ENCODE data around the gene SLC29A2.

The SLC29A2 gene, protein sequence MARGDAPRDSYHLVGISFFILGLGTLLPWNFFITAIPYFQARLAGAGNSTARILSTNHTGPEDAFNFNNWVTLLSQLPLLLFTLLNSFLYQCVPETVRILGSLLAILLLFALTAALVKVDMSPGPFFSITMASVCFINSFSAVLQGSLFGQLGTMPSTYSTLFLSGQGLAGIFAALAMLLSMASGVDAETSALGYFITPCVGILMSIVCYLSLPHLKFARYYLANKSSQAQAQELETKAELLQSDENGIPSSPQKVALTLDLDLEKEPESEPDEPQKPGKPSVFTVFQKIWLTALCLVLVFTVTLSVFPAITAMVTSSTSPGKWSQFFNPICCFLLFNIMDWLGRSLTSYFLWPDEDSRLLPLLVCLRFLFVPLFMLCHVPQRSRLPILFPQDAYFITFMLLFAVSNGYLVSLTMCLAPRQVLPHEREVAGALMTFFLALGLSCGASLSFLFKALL

DNA sequence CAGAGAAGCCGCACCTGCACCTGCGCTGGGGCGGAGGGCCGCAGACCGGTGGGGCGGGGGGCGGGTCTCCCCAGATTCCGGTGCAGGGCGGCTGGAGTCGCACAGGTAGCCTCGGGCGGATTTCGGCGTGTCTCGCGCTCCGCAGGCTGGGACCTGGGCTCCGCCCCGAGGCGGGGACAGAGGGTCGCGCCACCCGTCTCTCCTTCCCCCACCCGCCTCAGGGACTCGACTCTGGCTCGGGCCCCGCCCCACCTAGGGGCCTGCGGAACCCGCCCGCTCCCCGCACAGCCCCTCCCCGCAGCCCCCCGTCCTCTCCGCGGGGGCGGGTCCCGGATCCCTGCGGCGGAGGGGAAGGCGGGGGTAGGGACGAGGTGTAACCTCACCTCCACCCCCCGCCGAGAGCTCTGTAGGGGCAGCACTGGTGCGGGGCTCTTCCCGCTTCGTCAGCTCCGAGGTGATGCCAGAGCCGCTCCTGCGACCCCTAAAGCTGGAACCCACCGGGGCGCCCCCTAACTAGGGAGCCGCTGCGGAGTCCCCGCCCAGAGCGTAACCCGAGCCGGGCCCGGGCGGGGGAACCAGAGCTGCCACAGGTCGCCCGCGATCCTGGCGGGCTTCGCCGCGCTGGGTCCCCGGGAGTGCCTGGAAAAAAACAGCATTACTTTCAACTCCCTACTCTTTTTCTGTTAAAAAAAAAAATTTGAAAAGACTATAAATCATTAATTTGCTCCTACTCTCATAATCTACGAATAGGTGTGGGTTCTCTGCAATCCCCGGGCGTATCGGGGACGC, at the start of gene SLC29A2:
Gene SLC29A2, minus strand, starts transcription at position 134 of the 789 bp plus-strand sequence. CDS start 169 bp downstream, outside the sequence.
- DNase-seq (ENCODE audit: low read depth) = peak; percentile 70

DNA sequence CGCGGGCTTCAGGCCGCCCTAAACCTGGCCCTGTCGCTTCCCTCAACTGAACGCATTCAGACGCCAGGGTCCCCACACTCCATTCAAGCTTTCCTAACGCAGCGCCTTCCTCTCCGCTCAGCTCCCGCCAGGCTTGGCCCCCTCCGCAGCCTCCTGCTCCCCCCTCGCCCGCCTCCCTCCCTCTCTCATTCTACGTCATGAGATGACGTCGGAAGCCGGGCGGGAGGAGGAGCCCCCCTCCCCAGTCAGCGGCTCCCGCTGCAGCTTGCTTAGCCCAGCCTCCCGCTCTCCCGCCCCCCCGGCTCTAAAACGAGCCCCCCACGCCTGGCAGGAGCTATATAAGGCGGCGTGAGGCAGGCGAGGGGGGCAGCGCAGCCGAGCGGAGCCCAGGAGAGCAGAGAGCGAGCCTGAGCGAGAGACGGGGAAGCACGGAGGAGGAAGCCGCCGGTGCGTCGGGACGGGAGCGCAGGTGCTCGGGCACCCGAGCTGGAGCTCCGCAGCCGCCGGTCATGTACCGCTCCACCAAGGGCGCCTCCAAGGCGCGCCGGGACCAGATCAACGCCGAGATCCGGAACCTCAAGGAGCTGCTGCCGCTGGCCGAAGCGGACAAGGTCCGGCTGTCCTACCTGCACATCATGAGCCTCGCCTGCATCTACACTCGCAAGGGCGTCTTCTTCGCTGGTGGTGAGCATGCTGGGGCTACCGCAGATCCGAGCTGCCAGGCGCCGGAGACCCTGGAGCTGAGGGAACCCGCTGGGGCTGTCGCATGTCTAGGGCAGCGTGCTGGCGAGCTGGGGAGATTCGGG, 49.3 kb upstream of the SLC29A2 start, which contains the start of gene NPAS4:
Gene NPAS4, plus strand, starts transcription at position 365 of the 806 bp plus-strand sequence. Its CDS starts 145 bp downstream, at position 510.
- DNase-seq (ENCODE audit: low read depth) = no peak

DNA sequence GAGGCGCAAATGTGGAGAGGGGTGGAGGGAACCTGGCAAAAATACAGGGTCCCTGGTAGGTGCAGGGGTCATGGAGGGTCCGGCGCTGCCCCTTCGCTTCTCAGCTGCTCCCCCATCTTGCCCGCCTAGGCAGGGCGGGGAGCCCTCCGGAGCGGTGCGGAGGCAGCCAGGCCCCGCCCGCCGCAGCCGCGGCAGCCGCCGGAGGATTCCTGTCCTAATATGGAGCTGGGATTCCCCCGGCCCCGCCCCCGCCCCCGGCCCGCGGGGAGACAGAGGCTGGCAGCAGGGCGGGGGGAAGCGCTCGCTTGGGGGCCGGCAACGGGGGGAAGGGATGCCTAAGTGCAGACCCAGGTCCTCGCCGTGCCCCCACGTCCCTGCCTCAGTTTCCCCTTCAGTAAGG, 48.3 kb upstream of the SLC29A2 start:
- no peak for DNase-seq (ENCODE audit: low read depth)

- no peak for DNase-seq (ENCODE audit: low read depth)
Observed at GRCh38 chr11:66418986-66419308, 47.4 kb upstream of the SLC29A2 start.

DNA sequence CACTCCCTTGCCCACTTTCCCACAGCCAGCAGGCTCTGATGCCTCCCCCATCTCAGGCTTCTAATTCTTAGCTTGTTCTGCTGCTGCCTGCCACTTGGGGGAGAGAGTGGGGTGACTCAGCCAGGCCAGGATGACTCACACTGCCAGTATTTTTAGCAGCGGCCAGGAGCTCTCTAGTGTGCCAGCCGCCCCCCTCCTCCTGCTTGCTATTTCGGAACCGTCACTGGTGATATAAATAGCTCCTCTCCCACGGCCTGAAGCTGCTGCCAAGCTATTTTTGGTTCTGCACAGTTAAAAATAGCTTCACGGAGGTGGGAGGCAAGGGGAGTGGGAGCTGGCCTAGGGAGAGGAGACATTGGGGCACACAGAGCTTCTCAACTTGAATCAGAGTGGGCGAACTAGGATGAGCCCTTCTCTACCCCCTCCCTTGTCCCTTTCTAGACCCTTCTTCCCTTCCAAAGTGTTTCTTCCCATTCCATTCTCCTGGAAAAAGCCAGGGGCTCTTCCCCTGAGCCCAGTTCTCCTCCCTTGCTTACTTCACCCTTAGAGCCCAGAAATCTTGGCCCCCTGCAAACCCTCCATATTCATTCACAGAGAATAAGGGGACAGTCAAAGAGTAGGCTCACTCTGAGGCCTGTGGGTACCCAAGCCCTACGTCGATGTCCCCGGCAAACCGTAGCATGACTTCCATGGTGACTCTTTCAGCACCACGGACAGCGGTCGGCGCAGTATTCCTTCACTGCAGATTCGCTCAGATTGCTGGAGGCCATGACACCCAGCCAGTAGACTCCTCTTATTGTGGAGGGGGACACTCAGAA, 46.8 kb upstream of the SLC29A2 start:
- no peak for DNase-seq (ENCODE audit: low read depth)

DNA sequence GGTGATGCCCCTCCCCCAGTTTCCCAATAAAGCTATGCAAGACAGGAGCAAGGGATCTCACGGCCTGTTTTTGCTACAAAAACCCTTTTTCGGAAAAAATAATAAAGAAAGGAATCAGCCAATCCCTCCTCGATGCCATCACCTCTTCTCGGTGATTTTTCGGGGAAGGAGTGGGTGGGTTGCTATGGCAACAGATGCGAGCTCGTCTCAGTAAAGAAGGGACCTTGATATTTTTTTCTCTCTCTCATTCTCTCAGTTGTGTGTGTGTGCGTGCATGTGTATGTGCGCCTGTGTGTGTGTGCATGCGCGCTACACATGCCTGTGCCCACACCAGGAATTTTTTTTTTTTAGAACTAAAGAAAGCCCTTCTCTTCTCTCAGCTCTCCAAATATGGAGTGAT, 45.4 kb upstream of the SLC29A2 start:
- DNase-seq (ENCODE audit: low read depth) = no peak

DNA sequence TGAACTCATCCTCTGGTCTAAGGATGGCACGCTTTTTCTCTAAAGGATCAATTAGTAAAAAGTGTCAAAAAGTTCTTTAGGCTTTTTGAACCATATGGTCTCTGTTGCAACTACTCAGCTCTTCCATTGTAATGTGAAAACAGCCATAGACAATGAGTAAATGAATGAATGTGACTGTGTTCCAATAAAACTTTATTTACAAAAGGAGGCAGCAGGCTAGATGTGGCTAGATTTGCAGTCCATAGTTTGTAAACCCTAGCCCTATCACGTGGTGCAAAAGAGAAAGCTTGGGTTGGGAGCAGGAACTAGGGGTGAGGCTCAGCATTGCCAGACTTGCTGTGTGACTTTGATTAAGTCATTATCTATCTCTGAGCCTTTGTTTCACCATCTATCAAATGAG, 43.9 kb upstream of the SLC29A2 start:
- DNase-seq (ENCODE audit: low read depth) = no peak

GRCh38 chr11:66414120-66414934, 42.8 kb upstream of the SLC29A2 start:
- no peak for DNase-seq (ENCODE audit: low read depth)

DNA sequence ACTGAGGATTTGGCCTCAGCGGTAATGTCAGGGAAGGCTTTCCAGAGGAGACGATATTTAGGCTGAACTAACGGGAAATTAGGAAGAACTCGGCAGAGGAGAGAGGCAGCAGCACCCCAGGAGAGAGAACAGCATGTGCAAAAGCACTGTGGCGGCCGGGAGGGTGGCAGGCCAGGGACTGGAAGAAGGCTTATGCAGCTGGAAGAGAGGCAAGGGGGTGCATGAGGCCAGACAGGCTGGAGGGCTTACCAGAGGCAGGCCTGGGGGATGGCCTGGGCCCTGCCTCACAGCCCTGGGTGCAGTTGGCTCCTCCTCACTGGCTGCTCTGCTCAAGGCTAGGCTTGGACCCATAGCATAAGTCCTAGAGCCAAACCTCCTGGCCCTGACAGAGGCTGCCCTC, 41.6 kb upstream of the SLC29A2 start:
- no peak for DNase-seq (ENCODE audit: low read depth)

GRCh38 chr11:66412110-66412509, 40.5 kb upstream of the SLC29A2 start:
- no peak for DNase-seq (ENCODE audit: low read depth)

DNA sequence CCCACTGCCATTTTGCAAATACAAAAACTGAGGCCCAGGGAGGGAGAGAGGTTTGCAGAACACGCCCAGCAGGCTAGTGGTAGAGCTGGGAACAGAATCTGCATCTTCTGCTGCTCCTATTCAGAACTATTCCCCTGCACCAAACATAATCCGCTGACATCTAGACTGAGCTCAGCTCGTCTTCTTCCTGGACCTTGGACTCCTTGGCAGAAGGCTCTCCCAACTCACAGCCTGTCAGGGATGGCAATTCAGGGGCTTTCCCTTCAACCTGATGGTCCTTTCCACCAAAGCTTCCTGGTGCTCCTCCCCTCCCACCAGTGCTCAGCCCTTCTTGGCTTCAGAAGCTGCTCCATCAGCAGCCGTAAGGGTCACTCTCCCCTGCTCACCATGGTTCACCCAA, 39.8 kb upstream of the SLC29A2 start:
- DNase-seq (ENCODE audit: low read depth) = no peak

- DNase-seq (ENCODE audit: low read depth) = no peak
Observed at GRCh38 chr11:66410191-66410590, 38.6 kb upstream of the SLC29A2 start.

GRCh38 chr11:66409226-66409625, 37.7 kb upstream of the SLC29A2 start:
- no peak for DNase-seq (ENCODE audit: low read depth)

GRCh38 chr11:66408488-66409214, 37.1 kb upstream of the SLC29A2 start:
- DNase-seq (ENCODE audit: low read depth) = peak; percentile 73

DNA sequence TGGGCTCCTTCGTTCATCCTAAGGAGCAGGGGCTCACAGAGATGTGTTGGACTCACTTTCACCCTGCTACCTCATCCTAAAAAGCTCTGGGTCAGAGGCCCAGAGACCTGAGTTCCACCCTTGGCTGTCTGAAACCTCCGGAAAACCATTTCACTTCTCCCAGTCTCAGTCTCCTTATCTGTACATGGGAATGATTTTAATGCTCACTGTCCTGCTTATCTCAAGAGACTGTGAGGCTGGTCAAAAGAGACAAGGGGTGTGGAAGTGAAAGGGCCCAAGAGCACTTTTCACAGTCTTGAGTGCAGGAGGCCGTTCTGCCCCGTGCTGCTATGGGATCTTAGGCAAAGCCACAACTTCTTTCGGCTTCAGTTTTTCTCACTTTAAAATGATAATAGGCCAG, 36.1 kb upstream of the SLC29A2 start:
- no peak for DNase-seq (ENCODE audit: low read depth)

DNA sequence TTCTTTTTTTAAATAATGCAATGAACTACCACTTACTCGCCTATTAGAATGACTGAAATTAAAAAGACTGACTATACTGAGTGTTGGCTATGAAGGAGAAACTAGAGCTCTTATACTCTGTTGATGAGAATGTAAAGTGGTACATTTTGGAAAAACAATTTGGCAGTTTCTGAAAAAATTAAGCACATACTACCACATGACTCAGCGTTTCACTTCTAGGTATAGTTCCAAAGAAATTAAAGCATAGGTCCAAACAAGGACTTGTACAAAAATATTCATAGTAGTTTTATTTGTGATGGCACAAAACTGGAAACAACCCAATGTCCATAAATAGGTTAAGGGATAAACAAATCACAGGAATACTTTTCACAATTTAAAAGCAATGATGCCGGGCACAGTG, 22.4 kb upstream of the SLC29A2 start:
- DNase-seq (ENCODE audit: low read depth) = no peak

DNA sequence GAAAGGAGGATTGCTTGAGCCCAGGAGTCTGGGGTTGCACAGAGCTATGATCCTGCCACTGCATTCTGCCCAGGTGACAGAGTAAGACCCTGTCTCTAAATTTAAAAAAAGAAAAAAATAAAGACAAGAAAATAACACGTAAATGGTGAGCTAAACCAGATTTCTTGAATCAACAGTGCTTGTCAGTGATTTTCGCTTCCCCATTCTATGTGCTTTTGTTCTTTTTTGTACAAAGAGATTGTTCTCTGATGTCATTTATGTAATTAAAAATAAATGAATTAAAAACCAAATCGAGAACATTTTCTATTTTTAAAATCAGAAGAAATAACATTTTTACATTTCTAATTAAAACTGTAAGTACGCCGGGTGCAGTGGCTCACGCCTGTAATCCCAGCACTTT, 19.8 kb upstream of the SLC29A2 start:
- DNase-seq (ENCODE audit: low read depth) = no peak

DNA sequence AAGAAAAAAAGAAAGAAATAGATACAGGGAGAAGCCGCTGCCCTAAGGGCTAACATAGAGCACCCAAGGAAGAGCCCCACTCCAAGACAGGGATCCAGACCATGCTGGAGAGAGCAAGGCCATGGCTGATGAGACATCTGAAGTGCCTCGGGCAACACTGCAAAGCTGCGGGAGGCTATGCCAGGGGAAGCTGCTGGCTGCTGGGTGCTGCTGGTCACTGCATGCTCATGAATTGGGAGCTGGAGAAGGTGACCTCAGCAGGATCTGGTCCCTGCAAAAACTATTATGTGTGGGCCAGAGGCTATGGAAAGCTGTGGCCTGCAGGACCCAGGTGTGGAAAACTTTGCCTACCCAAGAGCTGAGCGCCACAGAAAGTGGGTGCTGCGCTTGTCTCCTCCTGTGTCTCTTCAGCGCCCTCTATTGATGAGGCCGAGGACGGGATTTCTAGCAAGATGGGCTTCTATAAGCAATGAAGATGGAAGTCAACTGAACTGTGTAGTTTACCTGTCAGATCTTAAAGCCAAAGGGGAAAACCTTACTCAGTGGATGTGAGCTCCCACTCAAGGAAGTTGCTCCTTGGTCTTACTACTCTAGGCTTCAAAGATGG, 17.3 kb upstream of the SLC29A2 start:
- peak; percentile 23 for DNase-seq (ENCODE audit: low read depth)
